ENCODE measurements around the gene RPS8. TPM values are rescaled to one million over a fixed set of nuclear protein-coding genes. Genes with fewer than 3 reads are reported as not detected.
"Not testable (repeated sequence)": the region's sequence is repeated elsewhere in the genome, so short reads cannot be mapped to it uniquely, and the experiment has no call there.

RPS8 gene
- total RNA-seq, 1 donor: 2,421 TPM

DNA sequence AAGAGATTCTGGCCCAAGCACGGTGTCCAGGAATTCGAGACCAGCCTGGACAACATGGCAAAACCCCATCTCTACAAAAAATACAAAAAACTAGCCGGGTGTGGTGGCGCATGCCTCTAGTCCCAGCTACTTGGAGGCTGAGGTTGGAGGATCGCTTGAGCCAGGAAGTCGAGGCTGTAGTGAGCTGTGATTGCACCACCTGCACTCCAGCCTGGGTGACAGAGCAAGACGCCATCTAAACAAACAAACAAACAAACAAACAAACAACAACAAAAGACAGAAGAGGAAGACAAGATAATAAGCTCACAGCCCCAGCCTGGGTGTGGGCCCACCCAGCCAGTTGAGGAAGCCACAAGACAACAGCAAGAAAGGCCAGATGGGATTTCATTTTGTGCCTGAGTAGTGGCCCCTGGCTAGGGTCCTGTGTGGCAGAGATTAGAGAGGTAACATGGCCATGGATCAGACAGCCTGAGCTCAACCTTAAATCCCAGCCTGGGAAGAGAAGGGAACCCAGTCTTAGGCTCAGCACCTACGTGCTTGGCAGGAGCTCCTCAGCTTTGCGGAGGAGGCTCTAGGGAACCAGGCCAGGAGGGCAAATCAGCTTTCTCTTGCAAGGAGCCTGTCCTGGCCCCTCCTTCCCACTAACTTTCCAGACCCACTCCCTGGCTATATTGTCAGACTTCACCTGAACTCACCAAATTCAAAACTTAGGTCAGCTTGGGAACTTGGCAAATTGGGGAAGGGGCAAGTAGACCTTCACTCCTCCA is 17.6 kb downstream of the RPS8 start:
- H3K4me3 ChIP-seq (ENCODE audit: low read depth, low read length): no peak overlapping the region
- TF ChIP-seq CTCF (IDR thresholded peaks at IDR 0.05; ENCODE audit: insufficient read depth, low read length): no peak

GRCh38 chr1:44797886-44798285 is 22.5 kb downstream of the RPS8 start:
- DNase-seq (ENCODE audit: low read depth); H3K4me3 ChIP-seq (ENCODE audit: low read depth, low read length): not testable (repeated sequence)

More for the DNA sequence above, 17.6 kb downstream of the RPS8 start:
- no peak for DNase-seq (ENCODE audit: low read depth)

- H3K4me3 ChIP-seq (ENCODE audit: low read depth, low read length): no peak overlapping the region
- DNase-seq (ENCODE audit: low read depth): no peak
- no peak for TF ChIP-seq CTCF (IDR thresholded peaks at IDR 0.05; ENCODE audit: insufficient read depth, low read length)
These were observed 23.4 kb downstream of the RPS8 start for GRCh38 chr1:44798481-44799365.

- H3K4me3 ChIP-seq (ENCODE audit: low read depth, low read length): peak within 1 kb of the TSS; percentile 93
- DNase-seq (ENCODE audit: low read depth): peak; percentile 98
- TF ChIP-seq CTCF (IDR thresholded peaks at IDR 0.05; ENCODE audit: insufficient read depth, low read length): peak; percentile 93
These were observed 24.6 kb downstream of the RPS8 start, which contains the start of gene PLK3 for GRCh38 chr1:44799770-44800584. Gene PLK3, plus strand, starts transcription at chr1:44800377. Its CDS starts 87 bp downstream, at chr1:44800464.

DNA sequence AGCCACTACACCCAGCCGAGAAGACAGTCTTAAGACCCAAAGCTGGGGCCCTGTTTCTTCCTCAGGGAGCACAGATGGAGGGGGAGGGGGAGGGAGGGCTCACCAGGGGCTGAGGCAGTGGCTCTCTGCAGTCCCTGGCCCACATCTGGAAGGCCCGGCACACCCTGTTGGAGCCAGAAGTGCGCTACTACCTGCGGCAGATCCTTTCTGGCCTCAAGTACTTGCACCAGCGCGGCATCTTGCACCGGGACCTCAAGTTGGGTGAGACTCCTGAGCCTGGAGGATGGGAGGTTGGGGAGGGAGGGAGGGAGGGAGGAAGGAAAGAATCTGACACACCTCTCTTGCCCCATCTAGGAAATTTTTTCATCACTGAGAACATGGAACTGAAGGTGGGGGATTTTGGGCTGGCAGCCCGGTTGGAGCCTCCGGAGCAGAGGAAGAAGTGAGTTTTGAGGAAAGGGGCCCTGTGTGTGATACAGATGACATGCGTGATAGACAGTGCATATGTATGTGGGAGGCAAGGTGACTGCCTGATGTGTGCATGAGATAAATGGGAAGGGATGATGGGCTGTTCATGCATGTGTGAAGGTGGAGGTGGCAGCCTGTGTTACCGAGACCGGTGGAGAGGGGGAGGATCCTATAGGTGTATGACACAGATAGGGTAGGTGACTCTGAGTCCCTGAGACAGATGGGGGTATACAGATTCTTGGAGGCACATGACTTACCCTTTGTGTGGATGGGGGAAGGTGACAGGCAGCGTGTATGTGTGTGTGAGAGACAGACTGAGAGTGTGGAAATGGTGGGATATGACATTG is 26.4 kb downstream of the RPS8 start:
- peak overlapping the region; percentile 93 for H3K4me3 ChIP-seq (ENCODE audit: low read depth, low read length)
- peak; percentile 39 for DNase-seq (ENCODE audit: low read depth)
- no peak for TF ChIP-seq CTCF (IDR thresholded peaks at IDR 0.05; ENCODE audit: insufficient read depth, low read length)

DNA sequence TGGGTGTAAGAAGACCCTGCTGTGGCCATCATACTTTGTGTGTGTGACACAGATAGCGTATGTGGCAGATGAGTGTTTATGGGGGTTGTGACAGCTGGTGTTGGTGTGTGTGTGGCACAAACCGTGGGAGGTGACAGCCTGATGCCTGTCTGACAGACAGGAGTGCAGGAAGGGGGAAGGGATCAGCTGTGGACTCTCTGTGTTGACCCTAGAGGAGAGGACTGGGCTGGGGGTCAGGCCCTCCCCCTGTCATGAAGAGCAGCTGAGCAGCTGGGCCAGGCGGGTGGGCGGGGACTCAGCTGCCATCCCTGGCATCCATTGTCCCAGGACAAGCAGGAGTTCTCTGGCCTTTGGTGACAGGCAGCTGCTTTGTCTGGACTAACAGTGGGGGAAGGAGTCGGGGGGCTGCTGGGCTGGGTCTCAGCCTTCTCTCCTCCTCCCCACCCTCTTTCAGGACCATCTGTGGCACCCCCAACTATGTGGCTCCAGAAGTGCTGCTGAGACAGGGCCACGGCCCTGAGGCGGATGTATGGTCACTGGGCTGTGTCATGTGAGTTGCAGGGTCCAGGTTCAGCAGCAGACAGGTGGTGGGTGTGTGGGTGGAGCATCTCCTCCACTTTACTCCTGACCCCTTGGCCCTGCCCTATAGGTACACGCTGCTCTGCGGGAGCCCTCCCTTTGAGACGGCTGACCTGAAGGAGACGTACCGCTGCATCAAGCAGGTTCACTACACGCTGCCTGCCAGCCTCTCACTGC is 27.1 kb downstream of the RPS8 start:
- H3K4me3 ChIP-seq (ENCODE audit: low read depth, low read length): peak overlapping the region; percentile 93
- no peak for DNase-seq (ENCODE audit: low read depth)
- TF ChIP-seq CTCF (IDR thresholded peaks at IDR 0.05; ENCODE audit: insufficient read depth, low read length): no peak

All from fibroblast of the aortic adventitia (primary cell).